Measurements from ENCODE around the gene ROR1. TPM values are rescaled to one million over a fixed set of nuclear protein-coding genes. Genes with fewer than 3 reads are reported as not detected.

The ROR1 gene
- total RNA-seq, 1 experiment from 2014 or later = 37.2 TPM

- BruUV-seq (replicated peaks) = no TSS peak
- H3K9me3 ChIP-seq = no peaks in the 10 kb centered on the region
- H3K27me3 ChIP-seq (replicated peaks; ENCODE audit: control insufficient read depth, insufficient read depth, low read length) = no peaks in the 10 kb centered on the region
- TF ChIP-seq CTCF (IDR thresholded peaks at IDR 0.05; ENCODE audit: insufficient read depth in 1 of 2, low read depth in 1 of 2, low read length in 1 of 2, severe bottlenecking in 1 of 2, unreplicated experiment in 1 of 2) = no peak
- intact Hi-C loops (cut with micrococcal nuclease; ENCODE audit: unreplicated experiment) = no loop called here
- no peak overlapping the region for H3K27ac Mint-ChIP-seq (ENCODE audit: unreplicated experiment)
- H3K4me1 Mint-ChIP-seq (ENCODE audit: low read depth, unreplicated experiment) = peaks cover 14% of the 10 kb centered on the region
- no peak overlapping the region for H3K4me3 ChIP-seq (ENCODE audit: low read depth, low read length)
- no peaks in the 10 kb centered on the region for H3K27me3 Mint-ChIP-seq (ENCODE audit: insufficient read depth, unreplicated experiment)
- H3K4me3 Mint-ChIP-seq (ENCODE audit: unreplicated experiment) = no peak overlapping the region
- POLR2A ChIA-PET = no interaction called here
- no peaks in the 10 kb centered on the region for H3K9me3 Mint-ChIP-seq (ENCODE audit: unreplicated experiment)
- CTCF ChIA-PET = no interaction called here
- peaks cover 21% of the 10 kb centered on the region for H3K4me1 ChIP-seq
- H3K36me3 ChIP-seq (ENCODE audit: control insufficient read depth, insufficient read depth, low read length) = no peaks in the 10 kb centered on the region
- peaks cover 9% of the 10 kb centered on the region for H3K36me3 Mint-ChIP-seq (ENCODE audit: insufficient read depth, unreplicated experiment)
- DNase-seq = no peak
These were observed 273.8 kb downstream of the ROR1 start for GRCh38 chr1:64047549-64047996.

- peaks cover 17% of the 10 kb centered on the region for H3K36me3 Mint-ChIP-seq (ENCODE audit: insufficient read depth, unreplicated experiment)
- H3K27ac Mint-ChIP-seq (ENCODE audit: unreplicated experiment) = peak overlapping the region; percentile 49
- H3K4me1 Mint-ChIP-seq (ENCODE audit: low read depth, unreplicated experiment) = peaks cover 19% of the 10 kb centered on the region
- POLR2A ChIA-PET = no interaction called here
- BruUV-seq (replicated peaks) = no TSS peak
- no peaks in the 10 kb centered on the region for H3K9me3 Mint-ChIP-seq (ENCODE audit: unreplicated experiment)
- DNase-seq = no peak
- CTCF ChIA-PET = no interaction called here
- Histone ChIP-seq H3K27me3 (replicated peaks; ENCODE audit: control insufficient read depth, insufficient read depth, low read length) (no peaks in the 10 kb centered on the region), H3K4me3 (ENCODE audit: low read depth, low read length) (no peak overlapping the region), H3K36me3 (ENCODE audit: control insufficient read depth, insufficient read depth, low read length) (no peaks in the 10 kb centered on the region), H3K4me1 (peaks cover 24% of the 10 kb centered on the region), H3K9me3 (no peaks in the 10 kb centered on the region)
- no peak overlapping the region for H3K4me3 Mint-ChIP-seq (ENCODE audit: unreplicated experiment)
- TF ChIP-seq CTCF (IDR thresholded peaks at IDR 0.05; ENCODE audit: insufficient read depth in 1 of 2, low read depth in 1 of 2, low read length in 1 of 2, severe bottlenecking in 1 of 2, unreplicated experiment in 1 of 2) = no peak
- intact Hi-C loops (cut with micrococcal nuclease; ENCODE audit: unreplicated experiment) = loop anchor here (10.0 kb wide), 1 partner anchor 375 kb away; no protein-coding TSS in a partner anchor
- no peaks in the 10 kb centered on the region for H3K27me3 Mint-ChIP-seq (ENCODE audit: insufficient read depth, unreplicated experiment)
These were observed 276.2 kb downstream of the ROR1 start for GRCh38 chr1:64049900-64050540.

- intact Hi-C loops (cut with micrococcal nuclease; ENCODE audit: unreplicated experiment) = loop anchor here (10.0 kb wide), 1 partner anchor 376 kb away; no protein-coding TSS in a partner anchor
- no peaks in the 10 kb centered on the region for H3K9me3 Mint-ChIP-seq (ENCODE audit: unreplicated experiment)
- H3K27me3 Mint-ChIP-seq (ENCODE audit: insufficient read depth, unreplicated experiment) = no peaks in the 10 kb centered on the region
- no peak for TF ChIP-seq CTCF (IDR thresholded peaks at IDR 0.05; ENCODE audit: insufficient read depth in 1 of 2, low read depth in 1 of 2, low read length in 1 of 2, severe bottlenecking in 1 of 2, unreplicated experiment in 1 of 2)
- H3K36me3 Mint-ChIP-seq (ENCODE audit: insufficient read depth, unreplicated experiment) = peaks cover 18% of the 10 kb centered on the region
- Histone ChIP-seq H3K36me3 (ENCODE audit: control insufficient read depth, insufficient read depth, low read length) (no peaks in the 10 kb centered on the region; the same call in 1 of the 2 replicates), H3K4me1 (peaks cover 24% of the 10 kb centered on the region), H3K4me3 (ENCODE audit: low read depth, low read length) (no peak overlapping the region), H3K27me3 (replicated peaks; ENCODE audit: control insufficient read depth, insufficient read depth, low read length) (no peaks in the 10 kb centered on the region), H3K9me3 (no peaks in the 10 kb centered on the region)
- no peak for DNase-seq
- H3K4me3 Mint-ChIP-seq (ENCODE audit: unreplicated experiment) = no peak overlapping the region
- no TSS peak for BruUV-seq (replicated peaks)
- H3K4me1 Mint-ChIP-seq (ENCODE audit: low read depth, unreplicated experiment) = peaks cover 19% of the 10 kb centered on the region
- ChIA-PET POLR2A (no interaction called here), CTCF (no interaction called here)
- peak overlapping the region; percentile 49 for H3K27ac Mint-ChIP-seq (ENCODE audit: unreplicated experiment)
These were observed 276.8 kb downstream of the ROR1 start for GRCh38 chr1:64050601-64051000.

Measured in Caco-2 (cell line).